ENCODE results near the gene CYP4Z1. TPM values are rescaled to one million over a fixed set of nuclear protein-coding genes. Genes with fewer than 3 reads are reported as not detected.

The CYP4Z1 gene
- total and polyA plus RNA-seq, 12 donors, result 0.09 to 2.9 (median 0.43) TPM; not detected in 4

GRCh38 chr1:47164552-47164951, 97.5 kb downstream of the CYP4Z1 start:
- intact Hi-C loops (cut with DNase I), result no loop called here
- Histone ChIP-seq H3K4me3 (no peak overlapping the region), H3K27ac (no peak overlapping the region), H3K9me3 (peaks cover 0 to 12% (median 0%) of the 10 kb centered on the region in 11 donors), H3K36me3 (no peaks in the 10 kb centered on the region), H3K27me3 (no peaks in the 10 kb centered on the region), H3K4me1 (no peaks in the 10 kb centered on the region)
- ATAC-seq (no peak), DNase-seq (no peak)
- no peak for TF ChIP-seq CTCF (IDR thresholded peaks at IDR 0.05)

Other genes with a start within 250 kb of the CYP4Z1 start
- under 1 TPM in 1 of 10 donors, not detected in 9; 0.25 TPM for gene CYP4A11, start 125.8 kb upstream of the CYP4Z1 start, total RNA-seq
- under 1 TPM; 0.01 to 0.15 TPM for gene CYP4A11, start 125.8 kb upstream of the CYP4Z1 start, polyA plus RNA-seq
- gene CYP4X1, start 43.6 kb upstream of the CYP4Z1 start, total RNA-seq, result 1 to 10 TPM in 6 of 10 donors, under 1 TPM in 4; 0.28 to 2.2 (median 1.1) TPM
- 1 to 10 TPM; 2.1 to 4.1 TPM for gene CYP4X1, start 43.6 kb upstream of the CYP4Z1 start, polyA plus RNA-seq
- not detected for gene CYP4A22, start 70.2 kb downstream of the CYP4Z1 start, total RNA-seq
- not detected for gene CYP4A22, start 70.2 kb downstream of the CYP4Z1 start, polyA plus RNA-seq
- under 1 TPM in 2 of 10 donors, not detected in 8; 0.44 to 0.78 TPM for gene PDZK1IP1, start 122.8 kb downstream of the CYP4Z1 start, total RNA-seq
- under 1 TPM; 0.23 to 0.51 TPM for gene PDZK1IP1, start 122.8 kb downstream of the CYP4Z1 start, polyA plus RNA-seq
- gene TAL1, start 165.0 kb downstream of the CYP4Z1 start, total RNA-seq, result 1 to 10 TPM; 1.8 to 5.0 (median 4.0) TPM
- gene TAL1, start 165.0 kb downstream of the CYP4Z1 start, polyA plus RNA-seq, result 1 to 10 TPM; 2.4 to 7.4 TPM
- 1 to 10 TPM in 3 of 10 donors, under 1 TPM in 7; 0.44 to 2.1 (median 0.71) TPM for gene STIL, start 246.9 kb downstream of the CYP4Z1 start, total RNA-seq
- gene STIL, start 246.9 kb downstream of the CYP4Z1 start, polyA plus RNA-seq, result under 1 TPM; 0.22 to 0.37 TPM

Measured in heart right ventricle (tissue), 16 donors.